Mesenchymal stem cell (in vitro differentiated cells and primary cell): ENCODE results near the gene MCUB.

Experiments used
- DNase-seq: peaks from one replicate; pipeline ENCODE4 v3.0.0-alpha.2; 2013
- H2AFZ ChIP-seq: one replicate; pipeline ENCODE4 v1.6.1; 2013; ENCODE audit warnings: low read depth, mild to moderate bottlenecking, control low read depth, inconsistent platforms, low read length, moderate library complexity
- H2AK5ac ChIP-seq: 2 replicates; pipeline ENCODE4 v1.6.1; 2013; ENCODE audit warnings: low read length, moderate library complexity, mild to moderate bottlenecking, inconsistent platforms; ENCODE audit not compliant: severe bottlenecking
- H2BK120ac ChIP-seq: one replicate; pipeline ENCODE4 v1.6.1; 2013; ENCODE audit warnings: low read depth, mild to moderate bottlenecking, inconsistent platforms, low read length, moderate library complexity
- H2BK12ac ChIP-seq, 2 experiments: one replicate each; pipeline ENCODE4 v1.6.1; 2013; ENCODE audit warnings: inconsistent platforms in 2 of 2, low read length in 2 of 2, mild to moderate bottlenecking in 2 of 2, moderate library complexity in 2 of 2, control low read depth in 1 of 2
- H2BK15ac ChIP-seq: one replicate; pipeline ENCODE4 v1.6.1; 2013; ENCODE audit warnings: mild to moderate bottlenecking, low read depth, inconsistent platforms; ENCODE audit not compliant: poor library complexity, severe bottlenecking
- H2BK5ac ChIP-seq: 2 replicates; pipeline ENCODE4 v1.6.1; 2013; ENCODE audit warnings: low read depth, mild to moderate bottlenecking, low read length, control low read depth, inconsistent platforms; ENCODE audit not compliant: poor library complexity, severe bottlenecking
- H3K14ac ChIP-seq, 2 experiments: one replicate each; pipeline ENCODE4 v1.6.1; 2013; ENCODE audit warnings: inconsistent platforms in 2 of 2, low read length in 2 of 2, control low read depth in 1 of 2, mild to moderate bottlenecking in 1 of 2, moderate library complexity in 1 of 2
- H3K18ac ChIP-seq, 2 experiments: one replicate each; pipeline ENCODE4 v1.6.1; 2013; ENCODE audit warnings: inconsistent platforms in 2 of 2, low read length in 2 of 2, control low read depth in 1 of 2, low read depth in 1 of 2, mild to moderate bottlenecking in 1 of 2
- H3K23ac ChIP-seq, 2 experiments: one replicate each; pipeline ENCODE4 v1.6.1; 2013; ENCODE audit warnings: inconsistent platforms in 2 of 2, low read length in 2 of 2, mild to moderate bottlenecking in 2 of 2, moderate library complexity in 2 of 2, control low read depth in 1 of 2
- H3K27ac ChIP-seq: 2 replicates; pipeline ENCODE4 v1.5.1; 2013; ENCODE audit warnings: mild to moderate bottlenecking, moderate library complexity, low read length, control low read depth, inconsistent platforms; ENCODE audit not compliant: poor library complexity, severe bottlenecking
- H3K27me3 ChIP-seq, 2 experiments: 2 replicates each; pipeline versions ENCODE4 v1.6.1 to v1.7.0; 2013; ENCODE audit warnings: low read length in 2 of 2, mild to moderate bottlenecking in 2 of 2, moderate library complexity in 2 of 2, control low read depth in 1 of 2, inconsistent platforms in 1 of 2; ENCODE audit not compliant: control insufficient read depth in 1 of 2, insufficient read depth in 1 of 2
- H3K36me3 ChIP-seq, 2 experiments: 2 replicates each; pipeline versions ENCODE4 v1.6.1 to v1.7.0; 2013; ENCODE audit warnings: low read length in 2 of 2, control low read depth in 1 of 2, inconsistent platforms in 1 of 2, low read depth in 1 of 2, mild to moderate bottlenecking in 1 of 2; ENCODE audit not compliant: insufficient read depth in 2 of 2, control insufficient read depth in 1 of 2
- H3K4ac ChIP-seq, 2 experiments: one replicate each; pipeline ENCODE4 v1.6.1; 2013; ENCODE audit warnings: inconsistent platforms in 2 of 2, low read length in 2 of 2, mild to moderate bottlenecking in 2 of 2, moderate library complexity in 2 of 2, control low read depth in 1 of 2, low read depth in 1 of 2
- H3K4me1 ChIP-seq: 2 replicates; pipeline ENCODE4 v1.6.1; 2013; ENCODE audit warnings: low read depth, low read length, control low read depth; ENCODE audit not compliant: control insufficient read depth, insufficient read depth
- H3K4me2 ChIP-seq: 2 replicates; pipeline ENCODE4 v1.6.1; 2013; ENCODE audit warnings: low read length, mild to moderate bottlenecking, inconsistent platforms; ENCODE audit not compliant: poor library complexity, severe bottlenecking
- H3K4me3 ChIP-seq, 2 experiments: 2 replicates each; pipeline versions ENCODE4 v1.5.1 to v1.7.0; 2013; ENCODE audit warnings: low read length in 2 of 2, mild to moderate bottlenecking in 2 of 2, control low read depth in 1 of 2, low read depth in 1 of 2; ENCODE audit not compliant: insufficient read depth in 1 of 2
- H3K79me1 ChIP-seq: replicated peaks from 2 replicates; pipeline ENCODE4 v1.6.1; 2013; ENCODE audit warnings: mild to moderate bottlenecking, control low read depth, low read length, inconsistent platforms; ENCODE audit not compliant: poor library complexity, severe bottlenecking
- H3K9ac ChIP-seq: 2 replicates; pipeline ENCODE4 v1.7.0; 2013; ENCODE audit warnings: mild to moderate bottlenecking, low read length, moderate library complexity
- H3K9me3 ChIP-seq: 2 replicates; pipeline ENCODE4 v1.7.0; 2013; ENCODE audit warnings: mild to moderate bottlenecking, low read length; ENCODE audit not compliant: control insufficient read depth
- H4K8ac ChIP-seq: one replicate; pipeline ENCODE4 v1.6.1; 2013; ENCODE audit warnings: inconsistent platforms, mild to moderate bottlenecking, low read length, moderate library complexity
- H4K91ac ChIP-seq: one replicate; pipeline ENCODE4 v1.6.1; 2013; ENCODE audit warnings: mild to moderate bottlenecking, low read length, inconsistent platforms
- WGBS: methylation state at CpG from one replicate; pipeline ENCODE4 v1.1.7; 2013; ENCODE audit warnings: mixed read lengths; 5-methylcytosine and 5-hydroxymethylcytosine counted together

Gene MCUB

GRCh38 chr4:109571494-109571893 is 11.4 kb downstream of the MCUB start:
- no peak overlapping the region for H3K4me2 ChIP-seq
- H3K27ac ChIP-seq: no peak overlapping the region
- no peaks in the 10 kb centered on the region for H3K4me1 ChIP-seq
- H2AFZ ChIP-seq: no peak overlapping the region
- H3K4me3 ChIP-seq: no peak overlapping the region
- H2BK15ac ChIP-seq: no peak overlapping the region
- H2BK5ac ChIP-seq: no peak overlapping the region
- no peak overlapping the region for H4K8ac ChIP-seq
- no peak overlapping the region for H4K91ac ChIP-seq
- no peaks in the 10 kb centered on the region for H3K9me3 ChIP-seq
- H3K4ac ChIP-seq: no peak overlapping the region
- no peak overlapping the region for H3K18ac ChIP-seq
- no peak overlapping the region for H2BK12ac ChIP-seq
- no peaks in the 10 kb centered on the region for H3K27me3 ChIP-seq
- 97% methylated on average over 3 of the region's 3 CpGs for WGBS
- no peak overlapping the region for H3K9ac ChIP-seq
- no peak overlapping the region for H3K23ac ChIP-seq
- H2BK120ac ChIP-seq: no peak overlapping the region
- peaks cover 8% of the 10 kb centered on the region for H3K79me1 ChIP-seq
- H2AK5ac ChIP-seq: no peak overlapping the region
- H3K36me3 ChIP-seq: no peaks in the 10 kb centered on the region
- DNase-seq: no peak
- H3K14ac ChIP-seq: no peak overlapping the region

- Histone ChIP-seq H2BK15ac (no peak overlapping the region), H3K4me2 (no peak overlapping the region), H3K9me3 (no peaks in the 10 kb centered on the region), H3K79me1 (peaks cover 8% of the 10 kb centered on the region), H3K4me3 (no peak overlapping the region), H3K27ac (no peak overlapping the region), H2AFZ (no peak overlapping the region), H2AK5ac (no peak overlapping the region), H3K18ac (no peak overlapping the region), H3K36me3 (no peaks in the 10 kb centered on the region), H3K23ac (no peak overlapping the region), H3K9ac (no peak overlapping the region), H4K91ac (no peak overlapping the region), H2BK5ac (no peak overlapping the region), H4K8ac (no peak overlapping the region), H3K4me1 (no peaks in the 10 kb centered on the region), H3K27me3 (no peaks in the 10 kb centered on the region), H2BK12ac (no peak overlapping the region), H3K14ac (no peak overlapping the region), H3K4ac (no peak overlapping the region), H2BK120ac (no peak overlapping the region)
- WGBS: 100% methylated on average over 1 of the region's 3 CpGs
- no peak for DNase-seq
These were observed 12.1 kb downstream of the MCUB start for GRCh38 chr4:109572154-109572553.

GRCh38 chr4:109574443-109574850 is 14.4 kb downstream of the MCUB start:
- Histone ChIP-seq H3K4me3 (no peak overlapping the region), H3K9ac (no peak overlapping the region), H3K36me3 (no peaks in the 10 kb centered on the region), H3K23ac (no peak overlapping the region), H3K14ac (no peak overlapping the region), H4K91ac (no peak overlapping the region), H2BK15ac (no peak overlapping the region), H4K8ac (no peak overlapping the region), H2BK12ac (no peak overlapping the region), H2AK5ac (no peak overlapping the region), H2AFZ (no peak overlapping the region), H3K4me1 (no peaks in the 10 kb centered on the region), H3K4ac (no peak overlapping the region), H3K27ac (no peak overlapping the region), H2BK120ac (no peak overlapping the region), H3K9me3 (no peaks in the 10 kb centered on the region), H3K79me1 (peaks cover 11% of the 10 kb centered on the region), H3K4me2 (no peak overlapping the region), H3K27me3 (no peaks in the 10 kb centered on the region), H2BK5ac (no peak overlapping the region), H3K18ac (no peak overlapping the region)
- no peak for DNase-seq
- WGBS: 80% methylated on average over 6 of the region's 6 CpGs

GRCh38 chr4:109574931-109575804 is 15.1 kb downstream of the MCUB start:
- Histone ChIP-seq H3K4me1 (no peaks in the 10 kb centered on the region), H2BK15ac (no peak overlapping the region), H3K27ac (no peak overlapping the region), H3K79me1 (peaks cover 11% of the 10 kb centered on the region), H2BK12ac (no peak overlapping the region), H3K14ac (no peak overlapping the region), H3K27me3 (no peaks in the 10 kb centered on the region), H2AK5ac (no peak overlapping the region), H3K36me3 (no peaks in the 10 kb centered on the region), H2BK5ac (no peak overlapping the region), H3K4ac (no peak overlapping the region), H4K91ac (no peak overlapping the region), H3K18ac (no peak overlapping the region), H3K4me2 (no peak overlapping the region), H3K9ac (no peak overlapping the region), H2AFZ (no peak overlapping the region), H2BK120ac (no peak overlapping the region), H4K8ac (no peak overlapping the region), H3K4me3 (no peak overlapping the region), H3K9me3 (no peaks in the 10 kb centered on the region), H3K23ac (no peak overlapping the region)
- 89% methylated on average over 3 of the region's 7 CpGs for WGBS
- no peak for DNase-seq
